Ramos (cell line): ENCODE measurements around the gene SCAND1.

Experiments used
- in situ Hi-C: fragments of 300-500 bp; cut with MboI; formaldehyde crosslinking; loops from one replicate; pipeline ENCODE4 v1.14.3; 2022; ENCODE audit warnings: low sequenced_read_pairs; ENCODE audit not compliant: unreplicated experiment

Gene SCAND1

DNA sequence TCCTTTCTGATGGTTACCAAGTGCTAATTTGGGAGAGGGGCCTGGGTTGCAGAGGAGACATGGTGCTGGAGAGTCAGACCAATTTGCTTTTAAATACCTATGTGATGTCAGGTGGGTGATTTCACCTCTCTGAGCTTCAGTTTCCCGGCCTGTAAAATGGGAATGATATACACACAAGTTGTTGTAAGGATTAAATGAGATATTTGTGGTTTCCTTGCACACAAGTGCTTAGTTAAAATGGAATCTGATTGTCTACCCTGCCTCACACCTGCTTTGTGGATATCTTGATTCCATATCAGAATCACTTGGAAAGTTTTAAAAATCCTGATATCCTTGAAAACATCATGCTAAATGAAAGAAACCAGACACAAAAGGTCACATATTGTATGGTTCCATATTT lies 44.5 kb downstream of the SCAND1 start:
- in situ Hi-C loops, result no loop called here

DNA sequence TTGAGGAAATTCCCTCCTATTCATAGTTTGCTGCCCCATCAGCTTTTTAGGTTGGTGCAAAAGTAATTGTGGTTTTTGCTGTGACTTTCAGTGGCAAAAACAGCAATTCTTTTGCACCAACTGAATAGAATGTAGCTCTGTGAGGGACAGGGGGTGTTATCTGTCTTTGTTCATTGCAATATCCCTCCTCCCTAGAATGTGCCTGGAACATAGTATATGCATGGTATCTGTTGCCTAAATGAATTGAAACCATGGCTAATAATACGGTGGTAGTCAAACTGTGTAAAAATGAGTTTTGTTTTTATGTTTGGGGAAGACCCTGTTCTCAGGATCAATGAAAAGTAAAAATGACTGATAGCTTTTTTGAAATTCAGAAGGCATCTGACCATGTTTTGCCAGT lies 45.1 kb downstream of the SCAND1 start:
- in situ Hi-C loops, result no loop called here

DNA sequence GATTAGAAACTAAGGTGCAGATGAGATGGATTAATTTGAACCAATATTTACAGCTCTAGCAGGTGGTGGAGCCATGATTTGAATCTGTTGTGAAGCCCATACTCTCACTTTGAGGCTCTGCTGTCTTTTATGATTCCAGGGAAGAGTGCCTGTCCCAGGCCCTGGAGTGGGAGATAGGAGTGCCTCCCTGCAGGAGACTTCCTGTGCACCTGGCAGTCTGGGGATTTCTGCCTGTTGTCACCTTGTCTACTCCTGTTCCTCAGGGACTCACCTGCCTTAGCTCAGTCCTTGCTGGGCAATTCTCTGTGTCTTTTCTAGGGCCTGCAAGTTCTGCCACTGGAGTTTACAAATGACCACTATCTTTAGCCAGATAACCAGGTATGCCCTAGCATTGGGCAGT lies 46.3 kb downstream of the SCAND1 start:
- in situ Hi-C loops, result no loop called here

DNA sequence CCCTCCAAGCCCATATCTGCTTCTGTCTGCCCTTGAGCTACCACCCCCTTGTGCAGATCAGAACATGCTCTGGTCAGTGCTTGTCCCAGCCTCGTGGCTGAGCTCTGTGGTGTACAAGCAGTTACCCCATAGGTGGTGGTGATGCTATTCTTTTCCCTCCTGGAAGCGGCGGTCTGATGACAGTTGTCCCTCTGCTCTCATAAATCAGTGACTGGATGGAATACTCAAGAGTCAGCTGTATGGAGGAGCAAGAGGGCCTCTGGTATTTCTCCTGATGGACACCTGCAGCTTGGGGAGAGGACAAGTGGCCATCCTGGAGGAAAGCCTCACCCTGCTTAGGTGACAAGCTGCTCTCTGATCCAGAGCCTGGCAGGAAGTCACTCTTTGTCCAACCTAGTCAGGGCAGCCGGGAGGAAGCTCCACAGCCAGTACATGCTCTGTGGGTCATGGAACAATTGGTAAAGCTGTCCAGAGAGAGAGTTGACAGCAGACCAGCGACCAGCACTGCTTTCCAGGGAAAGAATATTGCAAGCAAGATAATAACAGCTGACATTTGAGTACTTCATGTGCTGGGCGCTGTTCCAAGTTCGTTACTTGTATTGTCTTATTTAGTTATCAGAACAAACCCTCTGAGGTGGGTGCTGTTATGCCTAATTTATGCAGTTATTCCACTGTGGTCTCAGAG lies 47.1 kb downstream of the SCAND1 start:
- in situ Hi-C loops, result no loop called here

DNA sequence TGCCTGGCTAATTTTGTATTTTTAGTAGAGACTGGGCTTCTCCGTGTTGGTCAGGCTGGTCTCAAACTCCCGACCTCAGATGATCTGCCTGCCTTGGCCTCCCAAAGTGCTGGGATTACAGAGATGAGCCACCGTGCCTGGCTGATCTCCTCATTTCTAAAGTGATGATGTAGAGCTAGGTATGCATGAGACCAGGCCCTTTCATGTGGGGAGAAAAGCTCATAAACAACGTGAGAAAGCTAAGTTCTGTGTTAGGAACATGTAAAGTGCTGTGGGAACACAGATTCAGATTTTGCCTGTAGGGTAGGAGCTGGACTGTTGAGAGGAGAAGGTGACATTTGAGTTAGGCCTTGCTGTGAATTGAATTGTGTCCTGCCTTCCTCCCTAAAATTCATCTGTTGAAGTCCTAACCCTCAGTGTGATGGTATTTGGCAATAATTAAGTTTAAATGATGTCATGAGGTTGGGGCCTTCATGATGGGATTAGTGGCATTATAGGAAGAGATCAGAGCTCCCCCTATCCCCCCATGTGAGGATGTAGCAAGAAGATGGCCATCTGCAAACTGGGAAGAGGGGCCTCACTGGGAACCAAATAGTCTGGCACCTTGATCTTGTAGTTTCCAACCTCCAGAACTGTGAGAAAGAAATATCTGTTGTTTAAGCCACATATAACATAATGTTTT lies 49.2 kb downstream of the SCAND1 start:
- in situ Hi-C loops, result no loop called here

DNA sequence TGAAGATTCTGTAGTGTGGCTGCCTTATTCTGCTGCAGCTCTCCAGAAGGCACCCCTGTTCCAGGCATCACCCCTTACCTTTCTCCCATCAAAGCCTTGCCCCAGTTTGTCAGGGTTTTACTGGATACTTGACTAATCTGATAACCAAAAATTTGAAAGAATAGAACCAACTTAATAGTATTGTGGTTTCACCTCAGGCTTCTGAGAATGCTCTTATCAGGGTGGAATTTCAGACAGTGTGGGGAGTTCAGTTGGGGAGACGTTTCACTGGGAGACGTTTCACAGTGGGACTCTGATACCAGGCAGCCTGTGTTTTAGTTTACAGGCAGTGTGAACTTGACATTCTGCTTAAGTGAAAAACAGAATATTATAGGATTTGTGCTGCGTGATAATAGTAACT lies 50.5 kb downstream of the SCAND1 start:
- in situ Hi-C loops, result no loop called here
